ENCODE data around the gene ITGBL1.

DNA sequence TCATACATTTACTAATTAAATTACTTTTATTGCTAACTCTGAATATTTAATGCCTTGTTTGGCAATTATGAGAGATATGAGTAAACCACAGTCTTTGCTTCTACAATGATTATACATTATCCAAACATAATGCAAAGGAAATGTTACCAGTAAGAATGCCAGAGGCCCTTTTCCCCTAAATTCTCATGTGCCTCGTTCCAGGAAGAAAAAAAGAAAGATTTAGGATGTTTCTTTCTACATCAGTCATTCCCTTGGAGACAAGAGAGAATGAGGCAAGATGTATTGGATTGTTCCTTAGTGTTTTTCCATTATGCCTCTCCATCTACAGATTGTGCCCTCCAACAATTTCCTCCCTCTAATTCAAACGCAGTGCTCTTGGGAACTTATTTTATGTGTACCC, 50.1 kb downstream of the ITGBL1 start:
- TF ChIP-seq CEBPB (IDR thresholded peaks at IDR 0.05; ENCODE audit: low read depth, low read length) (no peak), NFE2L2 (IDR thresholded peaks at IDR 0.05; ENCODE audit: low read depth, low read length) (no peak), CTCF (conservative IDR thresholded peaks at IDR 0.05; ENCODE audit: low read depth, low read length) (no peak), SMC3 (IDR thresholded peaks at IDR 0.05; ENCODE audit: low read depth, low read length) (no peak), MAFK (IDR thresholded peaks at IDR 0.05; ENCODE audit: low read depth, low read length) (no peak), USF2 (IDR thresholded peaks at IDR 0.05; ENCODE audit: low read depth, low read length) (no peak)

Data from IMR-90 (cell line).